Activated CD8-positive, alpha-beta memory T cell treated with anti-CD3 and anti-CD28 coated beads, Interleukin-2, amount 50 U/mL, for 48 hours (primary cell): ENCODE measurements around the gene MPHOSPH9.
"Not testable (repeated sequence)": the region's sequence is repeated elsewhere in the genome, so short reads cannot be mapped to it uniquely, and the experiment has no call there.

Experiments used
- DNase-seq: peaks from one replicate; pipeline ENCODE4 v3.0.0-alpha.2; 2020

The MPHOSPH9 gene

DNA sequence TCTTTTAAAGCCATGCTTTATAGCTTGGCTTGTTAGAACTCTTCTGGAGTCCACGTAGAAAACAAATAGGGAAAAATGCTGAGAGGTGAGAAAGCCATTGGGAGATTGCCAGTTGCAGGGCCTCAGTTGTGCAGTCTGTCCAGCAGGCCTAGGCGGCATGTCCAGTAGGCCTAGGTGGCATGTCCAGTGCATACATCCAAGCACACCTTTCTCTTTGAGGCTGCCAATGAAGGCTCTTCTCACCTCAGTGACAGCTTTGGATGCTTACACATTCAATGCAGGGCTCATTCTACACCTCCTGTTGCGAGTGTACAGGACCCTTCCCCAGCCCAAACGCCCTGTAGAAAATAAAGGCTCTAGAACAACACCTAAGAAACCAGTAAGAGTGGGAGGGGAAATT lies 25.7 kb upstream of the MPHOSPH9 start:
- DNase-seq, result no peak

DNA sequence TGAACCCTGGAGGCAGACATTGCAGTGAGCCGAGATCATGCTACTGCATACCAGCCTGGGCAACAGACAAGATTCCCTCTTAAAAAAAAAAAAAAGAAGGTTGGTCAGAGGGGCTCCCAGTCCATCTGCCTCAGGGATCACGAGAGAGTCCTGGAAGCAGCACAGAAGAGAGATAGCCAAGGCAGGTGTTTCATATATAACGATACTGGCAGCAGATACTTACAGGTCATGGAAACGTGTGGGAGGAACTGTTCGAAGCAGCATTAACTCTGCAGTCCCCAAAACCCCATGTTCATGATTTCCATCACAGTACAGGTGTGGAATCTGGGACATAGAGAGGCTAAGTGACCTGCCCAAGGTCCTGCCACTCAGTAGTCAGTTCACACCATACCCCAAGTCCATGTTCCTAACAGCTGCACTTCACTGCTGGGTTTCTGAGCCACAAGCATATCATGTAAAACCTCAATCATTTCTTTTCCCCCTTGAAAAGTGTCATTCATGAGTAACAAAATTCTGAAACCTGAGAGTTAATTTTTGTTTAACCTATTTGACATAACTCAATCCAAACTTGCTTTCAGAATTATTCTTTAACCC lies 22.0 kb upstream of the MPHOSPH9 start:
- DNase-seq, result no peak

DNA sequence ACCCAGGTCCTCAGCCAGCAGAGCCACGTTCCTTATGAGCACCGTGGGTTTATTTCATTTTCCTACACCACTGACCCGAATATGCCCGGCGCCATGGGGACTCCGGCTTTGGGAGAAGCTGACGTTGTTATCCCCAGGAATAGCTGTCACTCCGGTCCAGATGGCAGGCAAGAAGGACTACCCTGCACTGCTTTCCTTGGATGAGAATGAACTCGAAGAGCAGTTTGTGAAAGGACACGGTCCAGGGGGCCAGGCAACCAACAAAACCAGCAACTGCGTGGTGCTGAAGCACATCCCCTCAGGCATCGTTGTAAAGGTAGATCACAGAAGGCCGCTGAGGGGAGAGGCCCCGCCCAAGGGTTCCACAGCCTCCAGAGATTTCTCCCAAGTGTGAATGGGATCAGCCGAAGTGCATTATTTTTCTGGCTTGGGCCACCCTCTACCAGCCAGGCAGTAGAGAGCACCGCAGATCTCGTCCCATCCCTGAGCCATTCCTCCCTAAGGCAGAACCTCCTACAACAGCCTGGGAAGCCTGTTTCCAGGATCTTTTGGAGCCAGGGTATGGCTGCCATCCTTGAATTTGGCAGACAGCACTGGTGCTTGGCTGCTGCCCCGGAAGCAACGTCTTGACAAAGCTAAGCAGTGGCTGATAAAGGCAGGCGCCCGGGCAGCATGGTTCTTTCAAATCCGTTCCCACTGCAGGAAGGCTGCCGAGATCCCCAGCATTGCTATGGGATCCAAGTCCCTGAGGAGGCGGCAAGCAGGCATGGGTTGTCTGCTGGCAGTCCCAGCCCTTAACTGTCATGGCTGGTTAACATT lies 20.9 kb upstream of the MPHOSPH9 start:
- DNase-seq, result no peak

DNA sequence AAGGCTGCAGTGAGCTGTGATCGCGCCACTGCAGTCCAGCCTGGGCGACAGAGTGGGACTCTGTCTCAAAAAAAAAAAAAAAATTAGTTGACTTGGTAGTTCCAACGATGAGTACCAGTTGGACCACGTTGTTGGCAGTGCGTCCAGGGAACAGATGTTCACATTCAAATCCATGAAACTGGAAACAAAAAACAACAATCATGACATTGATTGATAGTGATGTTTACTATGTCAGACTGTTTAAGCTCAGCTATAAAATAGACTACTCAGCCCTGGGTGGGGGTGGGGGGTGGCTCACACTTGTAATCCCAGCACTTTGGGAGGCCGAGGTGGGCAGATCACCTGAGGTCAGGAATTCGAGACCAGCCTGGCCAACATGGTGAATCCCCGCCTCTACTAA lies 19.4 kb upstream of the MPHOSPH9 start:
- not testable (repeated sequence) for DNase-seq

DNA sequence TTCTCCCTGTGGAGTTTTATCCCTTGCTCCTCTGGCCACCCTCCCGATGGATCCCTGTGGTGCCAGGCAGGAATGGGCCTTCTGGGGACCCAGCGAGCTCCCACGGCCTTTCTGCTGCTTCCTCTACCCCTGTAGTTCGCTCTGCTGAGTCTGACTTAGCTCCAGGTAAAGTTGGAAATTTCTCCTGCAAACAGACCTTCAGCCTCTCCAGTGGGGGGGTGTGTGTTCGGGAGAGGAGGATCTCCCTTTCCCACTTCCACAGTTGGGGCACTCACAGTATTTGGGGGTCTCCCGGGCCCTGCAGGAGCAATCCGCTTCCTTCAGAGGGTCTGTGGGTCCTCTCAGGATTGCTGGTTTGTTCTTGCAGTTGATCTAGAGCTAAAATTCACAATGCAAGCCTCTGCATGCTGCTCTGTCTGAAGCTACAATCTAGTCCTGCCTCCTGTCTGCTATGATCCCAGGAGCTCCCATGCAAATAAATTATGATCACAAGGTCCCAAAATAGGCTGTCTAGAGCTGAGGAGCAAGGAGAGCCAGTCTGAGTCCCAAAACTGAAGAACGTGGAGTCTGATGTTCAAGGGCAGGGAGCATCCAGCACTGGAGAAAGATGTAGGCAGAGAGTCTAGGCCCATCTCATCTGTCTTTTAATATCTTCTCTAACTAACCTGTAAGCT lies 18.6 kb upstream of the MPHOSPH9 start:
- no peak for DNase-seq

DNA sequence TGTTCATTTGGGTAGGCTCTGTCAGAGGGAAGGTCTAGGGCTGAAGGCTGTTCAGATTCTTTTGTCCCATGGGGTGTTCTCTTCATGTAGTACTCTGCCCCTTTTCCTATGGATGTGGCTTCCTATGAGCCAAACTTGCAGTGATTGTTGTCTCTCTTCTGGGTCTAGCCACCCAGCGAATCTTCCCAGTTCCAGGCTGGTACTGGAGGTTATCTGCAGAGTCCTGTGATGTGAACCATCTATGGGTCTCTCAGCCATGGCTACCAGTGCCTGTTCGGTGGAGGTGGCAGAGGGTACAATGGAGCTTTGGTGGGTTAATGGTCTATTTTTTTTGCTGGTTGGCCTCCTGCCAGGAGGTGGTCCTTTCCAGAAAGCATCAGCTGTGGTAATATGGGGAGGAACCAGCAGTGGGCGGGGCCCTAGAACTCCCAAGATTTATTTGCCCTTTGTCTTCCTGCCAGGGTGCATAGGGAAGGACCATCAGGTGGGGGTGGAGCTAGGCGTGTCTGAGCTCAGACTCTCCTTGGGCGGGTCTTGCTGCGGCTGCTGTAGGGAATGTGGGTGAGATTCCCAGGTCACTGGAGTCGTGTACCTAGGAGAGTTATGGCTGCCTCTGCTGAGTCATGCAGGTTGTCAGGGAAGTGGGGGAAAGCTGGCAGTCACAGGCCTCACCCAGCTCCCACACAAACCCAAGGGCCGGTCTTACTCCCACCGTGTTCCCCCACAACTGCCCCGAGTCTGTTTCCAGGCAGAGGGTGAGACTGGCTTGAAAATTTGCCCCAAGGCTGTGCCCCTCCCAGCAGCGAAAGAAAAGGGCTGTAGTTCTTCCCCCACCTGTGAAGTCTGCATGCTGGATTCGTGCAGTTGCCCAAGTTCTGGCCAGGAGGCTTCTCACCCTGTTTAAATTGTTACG lies 17.8 kb upstream of the MPHOSPH9 start:
- DNase-seq, result peak; percentile 47

DNA sequence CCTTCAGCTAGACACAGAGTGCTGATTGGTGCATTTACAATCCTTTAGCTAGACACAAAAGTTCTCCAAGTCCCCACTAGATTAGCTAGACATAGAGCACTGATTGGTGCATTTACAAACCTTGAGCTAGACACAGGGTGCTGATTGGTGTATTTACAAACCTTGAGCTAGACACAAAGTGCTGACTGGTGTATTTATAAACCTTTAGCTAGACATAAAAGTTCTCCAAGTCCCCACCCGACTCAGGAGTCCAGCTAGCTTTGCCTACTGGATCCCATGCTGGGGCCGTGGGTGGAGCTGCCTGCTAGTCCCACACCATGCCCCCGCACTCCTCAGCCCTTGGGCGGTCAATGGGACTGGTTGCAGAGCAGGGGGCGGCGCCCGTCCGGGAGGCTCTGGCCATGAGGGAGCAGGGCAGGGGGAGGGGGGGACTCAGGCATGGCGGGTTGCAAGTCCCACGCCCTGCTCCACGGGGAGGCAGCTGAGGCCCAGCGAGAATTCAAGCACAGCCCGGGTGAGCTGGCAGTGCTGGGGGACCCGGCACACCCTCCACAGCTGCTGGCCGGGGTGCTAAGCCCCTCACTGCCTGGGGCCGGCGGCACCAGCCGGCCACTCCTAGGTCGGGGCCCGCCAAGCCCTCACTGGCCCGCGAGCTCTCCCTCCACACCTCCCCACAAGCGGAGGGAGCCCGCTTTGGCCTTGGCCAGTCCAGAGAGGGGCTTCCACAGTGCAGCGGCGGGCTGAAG lies 16.2 kb upstream of the MPHOSPH9 start:
- DNase-seq, result peak; percentile 40

DNA sequence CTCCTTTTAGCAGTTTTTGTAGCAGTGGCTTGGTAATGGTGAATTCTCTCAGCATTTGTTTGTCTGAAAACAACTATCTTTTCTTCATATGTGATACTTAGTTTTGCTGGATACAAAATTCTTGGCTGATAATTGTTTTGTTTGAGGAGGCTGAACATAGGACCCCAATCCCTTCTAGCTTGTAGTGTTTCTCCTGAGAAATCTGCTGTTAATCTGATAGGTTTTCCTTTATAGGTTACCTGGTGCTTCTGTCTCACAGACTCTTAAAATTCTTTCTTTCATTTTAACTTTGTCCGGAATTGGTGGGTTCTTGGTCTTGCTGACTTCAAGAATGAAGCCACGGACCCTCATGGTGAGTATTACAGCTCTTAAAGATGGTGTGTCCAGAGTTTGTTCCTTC lies 15.2 kb upstream of the MPHOSPH9 start:
- DNase-seq, result not testable (repeated sequence)

DNA sequence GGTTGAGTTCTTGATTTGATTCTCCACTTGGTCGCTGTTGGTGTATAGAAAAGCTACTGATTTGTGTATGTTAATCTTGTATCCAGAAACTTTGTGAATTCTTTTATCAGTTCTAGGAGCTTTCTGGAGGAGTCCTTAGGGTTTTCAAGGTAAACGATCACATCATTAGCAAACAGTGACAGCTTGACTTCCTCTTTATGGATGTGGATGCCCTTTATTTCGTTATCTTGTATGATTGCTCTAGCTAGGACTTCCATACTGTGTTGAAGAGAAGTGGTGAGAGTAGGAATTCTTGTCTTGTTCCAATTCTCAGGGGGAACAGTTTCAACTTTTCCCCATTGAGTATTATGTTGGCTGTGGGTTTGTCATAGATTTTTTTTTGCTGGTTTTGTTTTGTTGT lies 12.7 kb upstream of the MPHOSPH9 start:
- DNase-seq, result no peak

DNA sequence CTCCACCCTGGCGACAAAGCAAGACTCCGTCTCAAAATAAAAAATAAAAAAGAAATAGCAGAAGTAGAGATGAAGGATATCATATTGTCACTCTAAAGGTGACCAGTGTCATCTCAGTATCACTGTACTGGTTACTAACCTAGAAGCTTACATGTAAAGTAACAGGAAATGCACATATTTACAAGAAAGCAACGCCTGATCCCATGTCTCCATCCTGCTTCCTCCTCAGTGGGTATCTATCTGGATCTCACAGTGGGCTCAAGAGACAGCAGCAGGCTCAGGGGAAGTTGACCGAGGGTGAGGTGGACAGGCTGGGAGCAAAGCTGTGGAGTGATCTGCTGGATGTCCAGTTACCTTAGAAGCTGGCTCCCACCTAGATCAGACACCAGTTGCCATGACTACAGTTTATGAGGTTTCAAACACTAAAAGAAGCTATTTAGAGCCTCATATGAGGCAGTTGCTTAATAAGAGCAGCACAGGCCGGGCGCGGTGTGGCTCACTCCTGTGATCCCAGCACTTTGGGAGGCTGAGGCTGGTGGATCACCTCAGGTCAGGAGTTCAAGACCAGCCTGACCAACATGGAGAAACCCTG lies 10.8 kb upstream of the MPHOSPH9 start:
- DNase-seq, result peak; percentile 43

DNA sequence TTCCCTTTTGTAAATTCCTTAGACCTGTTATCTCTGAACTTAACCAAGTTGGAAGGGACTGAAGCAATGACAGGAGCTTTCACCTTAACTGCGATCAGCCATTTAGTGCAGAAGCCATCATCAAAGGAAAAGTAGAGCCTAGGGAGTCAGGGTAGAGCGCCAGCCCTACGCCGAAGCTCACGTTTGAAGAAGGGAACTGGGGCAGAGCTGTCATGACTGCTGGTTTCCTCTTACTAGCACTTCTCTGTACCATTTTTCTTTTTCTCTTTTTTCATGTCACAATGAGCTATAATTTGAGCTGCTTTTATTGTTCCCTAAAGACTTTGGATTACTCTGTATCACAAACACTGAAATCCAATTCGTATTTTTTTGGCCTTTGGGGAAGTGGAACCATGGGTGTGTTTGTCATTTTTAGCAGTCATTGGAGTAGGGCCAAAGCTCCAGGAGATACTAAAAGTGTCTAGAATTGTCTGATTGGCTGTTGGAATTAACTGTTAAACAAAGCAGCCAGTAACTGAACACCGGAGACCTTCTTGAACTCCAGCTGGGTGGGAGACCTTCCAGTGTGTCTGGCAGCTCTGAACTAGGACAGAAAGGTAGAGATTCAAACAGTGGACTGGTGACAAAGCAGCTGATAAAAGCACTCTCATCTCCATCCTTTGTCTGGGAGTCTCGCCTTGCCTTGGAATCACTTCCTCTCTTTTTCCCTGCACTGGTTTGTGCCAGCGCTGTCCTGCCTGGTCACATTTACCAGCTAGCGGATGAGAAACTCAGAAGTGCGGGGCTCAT lies 9.4 kb upstream of the MPHOSPH9 start:
- peak; percentile 15 for DNase-seq

DNA sequence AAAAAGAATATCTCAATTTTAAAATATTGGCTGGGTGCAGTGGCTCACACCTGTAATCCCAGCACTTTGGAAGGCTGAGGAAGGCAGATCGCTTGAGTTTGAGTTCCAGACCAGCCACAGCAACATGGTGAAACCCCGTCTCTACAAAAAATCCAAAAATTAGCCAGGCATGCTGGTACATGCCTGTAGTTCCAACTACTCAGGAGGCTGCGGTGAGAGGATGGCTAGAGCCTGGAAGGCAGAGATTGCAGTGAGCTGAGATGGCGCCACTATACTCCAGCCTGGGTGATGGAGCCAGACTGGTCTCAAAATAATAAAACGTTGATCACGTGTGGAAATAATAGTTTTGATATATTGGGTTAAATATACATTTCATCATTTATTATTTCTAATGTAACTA lies 6.0 kb upstream of the MPHOSPH9 start:
- DNase-seq, result peak; percentile 18

DNA sequence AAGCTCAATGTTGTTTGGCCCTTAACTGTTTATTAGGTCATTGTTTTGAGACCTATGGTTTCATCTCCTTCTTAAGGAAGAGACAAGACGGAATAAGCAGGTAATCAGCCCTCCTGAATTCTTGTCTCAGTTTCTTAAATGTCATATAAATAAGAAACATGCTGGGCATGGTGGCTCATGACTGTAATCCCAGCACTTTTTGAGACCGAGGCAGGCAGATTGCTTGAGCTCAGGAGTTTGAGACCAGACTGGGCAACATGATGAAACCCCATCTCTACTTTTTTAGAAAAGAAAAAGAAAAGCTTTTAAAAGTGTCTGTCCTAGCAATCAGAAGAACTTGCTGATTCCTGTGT lies 5.4 kb upstream of the MPHOSPH9 start:
- DNase-seq, result peak; percentile 40

DNA sequence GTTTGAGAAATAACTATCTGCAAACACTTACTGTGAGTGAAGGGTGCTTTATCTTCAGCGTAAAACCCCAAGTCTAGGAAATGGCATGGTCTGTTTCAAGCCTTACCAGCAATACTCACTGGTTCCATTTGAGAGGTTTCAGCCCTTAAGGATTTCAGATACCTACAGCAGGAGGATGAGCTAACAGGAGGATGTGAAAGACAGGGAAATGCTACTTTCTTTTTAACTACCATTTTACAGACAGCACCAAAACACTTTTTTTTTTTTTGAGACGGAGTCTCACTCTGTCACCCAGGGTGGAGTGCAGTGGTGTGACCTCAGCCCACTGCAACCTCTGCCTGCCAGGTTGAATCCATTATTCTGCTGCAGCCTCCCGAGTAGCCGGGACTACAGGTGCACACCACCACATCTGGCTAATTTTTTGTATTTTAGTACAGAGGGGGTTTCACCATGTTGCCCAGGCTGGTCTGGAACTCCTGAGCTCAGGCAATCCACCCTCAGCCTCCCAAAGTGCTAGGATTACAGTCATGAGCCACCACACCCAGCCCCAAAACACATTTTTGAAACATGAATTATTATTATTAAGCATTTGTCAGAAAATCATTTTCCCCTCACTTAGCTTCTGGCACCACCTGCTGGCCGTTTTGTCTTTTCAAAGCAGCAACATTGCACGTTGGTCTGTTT lies 4.8 kb upstream of the MPHOSPH9 start:
- peak; percentile 76 for DNase-seq

DNA sequence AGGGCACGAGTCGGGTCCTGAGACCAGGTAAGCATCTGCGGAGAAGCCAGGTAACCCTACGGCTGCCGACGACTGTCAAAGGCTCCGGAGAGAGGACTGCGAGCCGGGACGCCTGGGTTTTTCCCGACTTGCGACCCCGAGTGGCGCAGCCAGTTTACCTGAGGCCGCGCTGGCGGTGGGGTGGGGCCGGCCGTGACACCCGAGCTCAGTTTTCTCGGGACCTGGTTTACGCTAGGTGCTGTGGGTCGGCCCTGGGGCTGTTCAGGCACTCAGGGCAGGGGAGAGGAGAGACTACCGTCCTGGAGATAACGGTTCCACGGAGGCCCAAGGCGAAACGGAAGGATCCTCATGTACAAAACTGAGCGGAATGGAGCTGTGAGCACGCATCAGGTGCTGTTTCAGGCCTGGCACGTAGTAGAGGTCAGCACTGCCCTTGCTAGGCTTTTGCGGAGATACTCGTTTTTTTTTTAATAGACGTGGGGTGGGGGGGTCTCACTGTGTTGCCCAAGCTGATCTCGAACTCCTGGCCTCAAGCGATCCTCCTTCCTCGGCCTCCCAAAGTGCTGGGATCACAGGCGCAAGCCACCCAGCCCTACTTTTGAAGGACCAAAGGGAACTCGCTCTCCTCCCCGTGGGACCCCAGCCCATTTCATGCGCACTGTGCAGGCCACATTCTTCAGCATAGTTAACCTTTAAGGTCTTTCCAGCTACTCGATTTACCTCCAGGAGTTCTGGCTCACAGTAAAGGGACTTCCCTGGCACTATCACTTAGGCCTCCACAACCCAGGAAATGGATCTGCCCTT lies 766 bp upstream of the MPHOSPH9 start:
- DNase-seq, result no peak

DNA sequence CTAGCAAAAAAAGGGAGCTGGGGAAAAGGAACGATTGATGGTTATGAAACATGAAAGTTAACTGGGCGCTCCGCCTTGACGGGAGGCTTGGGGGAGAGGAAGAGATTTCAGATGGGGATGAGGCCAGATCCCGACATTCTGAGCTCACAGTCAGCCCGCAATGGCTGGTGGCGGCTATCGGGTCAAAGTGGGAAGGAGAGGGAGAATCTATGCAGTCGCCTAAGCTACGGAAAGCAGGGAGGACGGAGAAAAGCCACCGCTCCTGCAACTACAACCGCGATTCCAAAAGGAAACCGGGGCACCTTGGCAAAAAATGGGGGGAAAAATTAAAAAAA lies 502 bp downstream of the MPHOSPH9 start:
- no peak for DNase-seq

DNA sequence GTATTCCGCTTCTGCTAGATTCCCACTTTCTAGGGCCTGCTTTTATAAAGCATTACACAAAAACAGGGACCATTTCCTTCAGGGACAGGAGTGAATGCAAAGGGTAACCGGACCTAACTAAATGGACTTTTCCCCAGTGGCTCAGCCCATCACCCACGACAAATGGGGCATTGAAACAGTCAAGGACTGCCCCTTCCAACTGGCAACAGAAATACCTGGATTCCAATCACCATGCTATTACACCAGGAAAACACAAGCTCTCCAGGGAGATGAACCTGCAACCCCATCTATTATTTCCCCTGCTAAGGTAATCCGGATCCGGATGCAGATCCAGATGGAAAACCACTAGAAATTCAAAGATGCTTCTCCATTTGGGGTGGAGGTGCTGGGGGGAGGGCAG lies 1.0 kb downstream of the MPHOSPH9 start:
- DNase-seq, result peak; percentile 30

DNA sequence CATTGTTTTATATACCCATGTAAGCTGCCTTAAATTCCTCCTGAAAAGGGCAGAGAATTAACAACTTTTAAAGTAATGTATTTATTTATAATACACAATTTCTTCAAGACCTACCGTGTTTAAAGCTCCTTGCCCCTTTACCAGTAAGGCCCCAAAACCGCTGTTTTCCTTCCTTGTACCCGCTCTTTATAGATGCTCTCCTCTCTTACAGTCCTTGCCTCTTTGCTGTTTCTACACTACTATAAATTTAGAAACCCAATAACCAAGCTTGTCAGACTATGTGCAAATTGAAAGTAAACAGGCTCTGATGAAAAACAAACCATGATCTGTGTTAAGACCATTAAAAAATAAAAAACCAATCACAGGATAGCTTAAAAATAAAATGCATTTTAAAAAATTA lies 3.9 kb downstream of the MPHOSPH9 start:
- no peak for DNase-seq

DNA sequence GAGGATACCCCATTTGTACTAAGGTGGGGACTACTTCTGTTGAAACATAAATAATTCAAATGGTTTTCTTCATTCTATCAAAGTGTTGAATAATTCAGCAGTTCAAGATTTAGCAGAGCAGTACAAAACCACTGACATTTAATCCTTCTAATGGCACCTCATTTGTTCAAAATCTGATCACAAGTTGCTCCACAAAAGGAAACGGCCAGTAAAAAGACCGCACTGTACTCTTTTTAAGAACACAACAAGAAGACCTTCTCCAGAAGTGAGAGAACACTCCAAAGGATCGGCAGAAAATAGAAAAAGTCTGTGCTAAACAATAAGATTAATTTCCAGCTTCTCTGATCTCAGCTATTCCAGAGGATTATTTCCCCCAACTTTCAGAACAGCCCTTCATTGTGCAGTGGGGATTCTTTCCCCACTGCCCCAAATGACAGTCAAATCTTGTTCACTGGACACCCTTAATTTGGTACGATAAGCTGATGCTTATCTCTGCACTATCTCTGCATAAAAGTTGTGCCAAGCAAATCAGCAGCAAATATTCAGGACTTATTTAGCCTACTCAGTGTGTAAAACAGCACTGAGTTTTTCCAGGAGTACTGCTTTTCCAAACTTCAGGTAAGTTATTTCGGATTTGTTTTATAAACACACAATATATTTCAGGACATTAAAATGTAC lies 5.2 kb downstream of the MPHOSPH9 start:
- DNase-seq, result no peak
